Neural progenitor cell (in vitro differentiated cells): Measurements from ENCODE around the gene UNC5B.

Experiments used
- CTCF ChIP-seq: fragments of 200-600 bp; sonication (generic); IDR thresholded peaks from 2 replicates; pipeline ENCODE4 v1.5.1; 2017; ENCODE audit warnings: antibody characterized with exemption, mild to moderate bottlenecking
- EZH2 ChIP-seq: fragments of 200-600 bp; sonication (generic); IDR thresholded peaks from 2 replicates; pipeline ENCODE4 v1.6.1; 2017; ENCODE audit warnings: antibody characterized with exemption, mild to moderate bottlenecking, moderate library complexity
- EZH2phosphoT487 ChIP-seq: fragments of 200-600 bp; sonication (generic); IDR thresholded peaks from 2 replicates; pipeline ENCODE4 v1.6.1; 2017; ENCODE audit warnings: antibody characterized with exemption

GRCh38 chr10:71266918-71267442 is 54.6 kb downstream of the UNC5B start:
- TF ChIP-seq CTCF (no peak), EZH2 (no peak), EZH2phosphoT487 (no peak)
